ENCODE measurements around the gene IBSP.

The IBSP gene

GRCh38 chr4:87835197-87835596, 35.8 kb downstream of the IBSP start:
- no peak overlapping the region for H3K4me3 ChIP-seq (replicated peaks; ENCODE audit: low read depth, low read length)
- no peak for DNase-seq (ENCODE audit: low read depth)
- no peak for TF ChIP-seq CTCF (IDR thresholded peaks at IDR 0.05; ENCODE audit: low read length, missing control alignments)

GRCh38 chr4:87835743-87836142, 36.4 kb downstream of the IBSP start:
- no peak for TF ChIP-seq CTCF (IDR thresholded peaks at IDR 0.05; ENCODE audit: low read length, missing control alignments)
- H3K4me3 ChIP-seq (replicated peaks; ENCODE audit: low read depth, low read length), result no peak overlapping the region
- DNase-seq (ENCODE audit: low read depth), result no peak

- peak; percentile 47 for TF ChIP-seq CTCF (IDR thresholded peaks at IDR 0.05; ENCODE audit: low read length, missing control alignments)
- peak; percentile 24 for DNase-seq (ENCODE audit: low read depth)
- H3K4me3 ChIP-seq (replicated peaks; ENCODE audit: low read depth, low read length), result no peak overlapping the region
Measured at GRCh38 chr4:87838205-87838604, 38.9 kb downstream of the IBSP start.

- peak; percentile 68 for DNase-seq (ENCODE audit: low read depth)
- TF ChIP-seq CTCF (IDR thresholded peaks at IDR 0.05; ENCODE audit: low read length, missing control alignments), result peak; percentile 74
- H3K4me3 ChIP-seq (replicated peaks; ENCODE audit: low read depth, low read length), result no peak overlapping the region
Measured at GRCh38 chr4:87838890-87839591, 39.7 kb downstream of the IBSP start.

- no peak for DNase-seq (ENCODE audit: low read depth)
- H3K4me3 ChIP-seq (replicated peaks; ENCODE audit: low read depth, low read length), result no peak overlapping the region
- no peak for TF ChIP-seq CTCF (IDR thresholded peaks at IDR 0.05; ENCODE audit: low read length, missing control alignments)
Measured at GRCh38 chr4:87839592-87839946, 40.2 kb downstream of the IBSP start.

GRCh38 chr4:87840149-87840548, 40.8 kb downstream of the IBSP start:
- no peak for DNase-seq (ENCODE audit: low read depth)
- H3K4me3 ChIP-seq (replicated peaks; ENCODE audit: low read depth, low read length), result no peak overlapping the region
- TF ChIP-seq CTCF (IDR thresholded peaks at IDR 0.05; ENCODE audit: low read length, missing control alignments), result no peak

- TF ChIP-seq CTCF (IDR thresholded peaks at IDR 0.05; ENCODE audit: low read length, missing control alignments), result no peak
- DNase-seq (ENCODE audit: low read depth), result peak; percentile 83
- H3K4me3 ChIP-seq (replicated peaks; ENCODE audit: low read depth, low read length), result no peak overlapping the region
Measured at GRCh38 chr4:87843936-87844335, 44.6 kb downstream of the IBSP start.
